AG04450 (cell line): ENCODE results near the gene DGAT2. TPM values are rescaled to one million over a fixed set of nuclear protein-coding genes. Genes with fewer than 3 reads are reported as not detected.

Experiments
- CTCF ChIA-PET: fragments of 300-600, 350-600 bp; formaldehyde crosslinking; extraction: SDS; loops from one replicate; lab custom pipeline; 2022; ENCODE audit warnings: antibody characterized with exemption, inconsistent platforms; lab: Charles Lee
- POLR2A ChIA-PET: fragments of 350-600 bp; formaldehyde crosslinking; extraction: SDS; loops from one replicate; lab custom pipeline; 2021; ENCODE audit warnings: antibody characterized with exemption, inconsistent platforms; lab: Yijun Ruan, JAX
- DNase-seq: peaks from one replicate; pipeline ENCODE4 v3.0.0-alpha.2; 2011; ENCODE audit warnings: low read depth, low spot score
- H3K27ac ChIP-seq: one replicate; pipeline ENCODE4 v1.5.1; 2012; ENCODE audit warnings: low read depth, low read length, control low read depth
- H3K27me3 ChIP-seq: one replicate; pipeline ENCODE4 v1.6.0; 2012; ENCODE audit warnings: low read length; ENCODE audit not compliant: control insufficient read depth, insufficient read depth
- H3K4me3 ChIP-seq: 2 replicates; pipeline ENCODE4 v1.5.1; 2011; ENCODE audit warnings: mild to moderate bottlenecking, low read depth, low read length, control low read depth
- H3K9me3 ChIP-seq: 2 replicates; pipeline ENCODE4 v1.5.1; 2012; ENCODE audit warnings: low read length; ENCODE audit not compliant: control insufficient read depth, insufficient read depth
- CTCF ChIP-seq: IDR thresholded peaks from 2 replicates; pipeline ENCODE4 v1.5.1; 2011; ENCODE audit warnings: low read depth, low read length, control low read depth, inconsistent platforms
- polyA plus RNA-seq: library from polyadenylated mRNA; depleted of rRNA; stranded (reverse); fragments of >200 nt; gene quantifications from 2 replicates; pipeline ENCODE4 v1.2.3, GENCODE V29; 2011; rRNA removed
- small RNA-seq: library from RNA; depleted of rRNA; stranded (forward); fragments of <200 nt; gene quantifications from one replicate; pipeline ENCODE3, GENCODE V24; 2012; ENCODE audit warnings: low read depth; ENCODE audit not compliant: insufficient read length

Gene DGAT2
- polyA plus RNA-seq, 1 experiment: 0.56 TPM

- ChIA-PET POLR2A (no interaction called here), CTCF (no interaction called here)
- no peaks in the 10 kb centered on the region for H3K9me3 ChIP-seq
- H3K4me3 ChIP-seq: no peak overlapping the region
- DNase-seq: no peak
- TF ChIP-seq CTCF: no peak
- H3K27ac ChIP-seq: no peak overlapping the region
- H3K27me3 ChIP-seq: no peaks in the 10 kb centered on the region
Measured at GRCh38 chr11:75841739-75842138, 73.2 kb downstream of the DGAT2 start.

GRCh38 chr11:75845324-75845723 is 76.7 kb downstream of the DGAT2 start:
- Histone ChIP-seq H3K27me3 (no peaks in the 10 kb centered on the region), H3K27ac (no peak overlapping the region), H3K4me3 (no peak overlapping the region), H3K9me3 (no peaks in the 10 kb centered on the region)
- ChIA-PET CTCF (no interaction called here), POLR2A (no interaction called here)
- no peak for TF ChIP-seq CTCF
- DNase-seq: no peak

- ChIA-PET POLR2A (no interaction called here), CTCF (no interaction called here)
- TF ChIP-seq CTCF: no peak
- H3K27me3 ChIP-seq: no peaks in the 10 kb centered on the region
- H3K27ac ChIP-seq: no peak overlapping the region
- H3K4me3 ChIP-seq: no peak overlapping the region
- no peaks in the 10 kb centered on the region for H3K9me3 ChIP-seq
- no peak for DNase-seq
Measured at GRCh38 chr11:75849894-75850293, 81.3 kb downstream of the DGAT2 start.

- no peak for TF ChIP-seq CTCF
- Histone ChIP-seq H3K9me3 (no peaks in the 10 kb centered on the region), H3K27me3 (no peaks in the 10 kb centered on the region), H3K4me3 (no peak overlapping the region), H3K27ac (no peak overlapping the region)
- POLR2A ChIA-PET: no interaction called here
- CTCF ChIA-PET: no interaction called here
- DNase-seq: no peak
Measured at GRCh38 chr11:75850787-75851186, 82.2 kb downstream of the DGAT2 start.

Small RNA genes lying within 50 kb of the gene (small RNA-seq; reads per million reads assigned to genes)
- gene RF00019: not detected
- not detected for gene RN7SL786P

Other genes with a start within 250 kb of the DGAT2 start
- gene GDPD5, start 242.8 kb upstream of the DGAT2 start, polyA plus RNA-seq: 1.4 and 1.9 TPM in 2 replicates
- 881 and 1,147 TPM in 2 replicates for gene SERPINH1, start 206.5 kb upstream of the DGAT2 start, polyA plus RNA-seq
- 1.5 TPM in 2 replicates for gene MAP6, start 99.7 kb upstream of the DGAT2 start, polyA plus RNA-seq
- gene MOGAT2, start 50.9 kb upstream of the DGAT2 start, polyA plus RNA-seq: not detected in 2 replicates
- 8.9 and 11.6 TPM in 2 replicates for gene UVRAG, start 46.4 kb downstream of the DGAT2 start, polyA plus RNA-seq